ENCODE data around the gene RASA3.

DNA sequence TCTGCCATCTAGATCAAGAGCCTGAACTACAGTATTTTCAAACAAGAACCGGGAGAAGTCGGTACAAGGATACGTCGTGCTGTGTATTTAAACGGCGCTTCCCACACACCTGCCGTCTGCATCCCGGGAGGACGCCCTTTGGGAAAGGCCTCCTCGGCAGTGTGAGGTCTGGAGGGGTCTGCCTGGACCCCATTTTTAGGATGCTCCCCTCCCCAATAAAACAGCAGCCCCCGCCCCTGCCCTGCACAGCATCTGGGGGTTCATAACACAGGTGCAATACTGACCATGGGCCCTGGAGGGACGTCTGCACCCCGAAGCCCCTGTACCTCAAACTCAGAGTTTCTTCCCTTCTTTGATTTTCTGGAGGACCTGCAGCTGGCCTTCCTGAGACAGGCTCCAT is 154.4 kb downstream of the RASA3 start:
- TF ChIP-seq EZH2 (IDR thresholded peaks at IDR 0.05; ENCODE audit: low read length, unreplicated experiment) (no peak), CTCF (conservative IDR thresholded peaks at IDR 0.05; ENCODE audit: low read depth, low read length) (no peak)
